ENCODE results near the gene PRKAG1.
A peak's percentile ranks its signal among the peaks of the same experiment; 100 is the strongest.

The PRKAG1 gene

GRCh38 chr12:49049566-49050224 is 31.1 kb upstream of the PRKAG1 start:
- no peak for DNase-seq (ENCODE audit: low read depth)

- DNase-seq (ENCODE audit: low read depth): no peak
Measured at GRCh38 chr12:49048953-49049352, 30.4 kb upstream of the PRKAG1 start.

GRCh38 chr12:49046129-49046895 is 27.7 kb upstream of the PRKAG1 start:
- DNase-seq (ENCODE audit: low read depth): no peak

DNA sequence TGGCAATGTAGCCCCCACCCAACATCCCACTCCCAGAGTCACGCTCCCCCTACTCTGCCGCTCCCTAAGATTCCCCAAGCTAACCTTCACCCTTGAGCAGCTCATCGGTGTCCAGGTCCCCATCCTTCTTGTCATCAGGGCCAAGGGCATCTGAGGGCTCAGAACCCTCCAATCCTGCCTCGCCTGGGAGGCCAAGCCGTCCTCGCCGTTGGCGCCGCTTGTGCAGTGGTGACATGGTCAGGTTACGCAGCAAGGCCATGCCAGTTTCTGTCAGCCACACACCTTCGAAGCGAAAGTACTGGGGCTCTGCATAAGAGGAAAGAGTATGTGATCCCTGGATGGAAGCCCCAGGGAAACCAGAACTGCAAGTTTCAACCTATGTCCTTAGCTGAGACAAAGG is 26.1 kb upstream of the PRKAG1 start:
- DNase-seq (ENCODE audit: low read depth): no peak

- peak; percentile 67 for DNase-seq (ENCODE audit: low read depth)
Measured at GRCh38 chr12:49043856-49044258, 25.3 kb upstream of the PRKAG1 start.

DNA sequence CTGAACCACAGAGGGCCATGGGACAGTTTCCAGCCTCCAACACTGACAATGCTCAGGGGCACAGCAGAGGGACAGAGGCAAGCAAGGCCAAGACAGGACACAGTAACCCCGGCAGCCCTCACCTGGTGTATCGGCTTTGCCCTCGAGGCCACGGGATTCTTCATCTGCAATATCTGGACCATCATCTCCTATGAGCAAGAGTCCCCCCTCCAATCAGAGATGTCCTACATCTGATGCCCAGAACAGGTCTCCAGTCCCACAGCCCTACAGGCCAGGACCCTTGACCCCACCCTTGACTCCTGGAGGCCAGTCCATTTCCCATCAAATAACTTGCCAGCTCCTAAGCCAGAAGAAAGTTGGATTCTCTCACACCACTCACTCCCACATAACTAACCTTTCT is 24.7 kb upstream of the PRKAG1 start:
- no peak for DNase-seq (ENCODE audit: low read depth)

DNA sequence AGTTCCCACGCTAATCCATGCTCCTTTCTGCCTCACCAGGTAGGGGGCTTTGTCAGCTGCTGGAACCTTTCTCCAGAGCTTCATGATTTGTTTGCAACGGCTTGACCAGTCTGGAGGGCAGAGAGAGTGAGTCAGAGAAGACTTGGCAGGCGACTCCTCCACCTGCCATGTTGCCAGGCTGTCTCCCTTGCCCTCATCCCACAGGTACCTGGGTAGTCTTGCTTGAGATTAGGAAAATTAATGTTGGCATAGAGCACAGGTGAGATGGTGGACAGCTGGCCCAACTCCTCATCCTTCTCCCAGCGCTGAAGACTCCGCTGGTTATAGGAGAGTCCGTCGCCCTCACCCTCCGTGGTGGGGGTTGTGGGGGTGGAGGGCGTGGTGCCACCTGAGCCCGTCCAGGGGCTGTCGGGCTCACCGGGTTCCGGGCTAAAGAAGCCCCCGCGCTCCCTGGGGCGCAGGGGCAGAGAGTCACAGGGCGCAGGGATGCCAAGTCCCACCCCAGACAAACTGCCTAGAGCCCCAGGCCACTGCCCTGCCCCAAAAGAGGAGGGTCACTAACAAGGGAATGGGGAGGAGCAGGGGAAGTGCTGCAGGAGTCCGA is 23.4 kb upstream of the PRKAG1 start:
- DNase-seq (ENCODE audit: low read depth): no peak

GRCh38 chr12:49041036-49041880 is 22.7 kb upstream of the PRKAG1 start:
- no peak for DNase-seq (ENCODE audit: low read depth)

DNA sequence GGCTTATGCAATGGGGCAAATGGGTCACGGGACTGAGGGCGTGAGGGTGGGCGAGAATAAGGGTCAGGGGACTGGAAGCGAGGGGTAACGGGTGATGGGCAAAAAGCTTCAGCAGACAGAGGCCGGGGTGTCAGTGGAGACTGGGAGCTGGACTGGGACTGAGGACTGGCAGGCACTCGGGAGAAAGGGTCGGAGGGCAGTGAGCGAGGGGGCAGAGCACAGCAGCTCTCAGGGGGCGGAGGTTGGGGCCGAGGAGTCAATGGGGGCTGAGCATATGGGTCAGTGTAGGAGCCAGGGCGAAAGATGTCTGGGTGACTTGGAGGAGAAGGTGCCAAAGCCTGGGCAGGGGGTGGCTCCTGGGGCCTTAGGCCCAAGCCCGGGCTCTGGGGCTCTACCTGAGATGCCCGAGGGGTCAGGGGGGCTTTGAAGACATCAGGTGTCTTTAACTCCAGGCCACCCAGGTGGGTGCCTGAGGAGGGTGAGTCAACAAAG is 21.8 kb upstream of the PRKAG1 start:
- DNase-seq (ENCODE audit: low read depth): no peak

- no peak for DNase-seq (ENCODE audit: low read depth)
Measured at GRCh38 chr12:49039421-49040363, 21.1 kb upstream of the PRKAG1 start.

DNA sequence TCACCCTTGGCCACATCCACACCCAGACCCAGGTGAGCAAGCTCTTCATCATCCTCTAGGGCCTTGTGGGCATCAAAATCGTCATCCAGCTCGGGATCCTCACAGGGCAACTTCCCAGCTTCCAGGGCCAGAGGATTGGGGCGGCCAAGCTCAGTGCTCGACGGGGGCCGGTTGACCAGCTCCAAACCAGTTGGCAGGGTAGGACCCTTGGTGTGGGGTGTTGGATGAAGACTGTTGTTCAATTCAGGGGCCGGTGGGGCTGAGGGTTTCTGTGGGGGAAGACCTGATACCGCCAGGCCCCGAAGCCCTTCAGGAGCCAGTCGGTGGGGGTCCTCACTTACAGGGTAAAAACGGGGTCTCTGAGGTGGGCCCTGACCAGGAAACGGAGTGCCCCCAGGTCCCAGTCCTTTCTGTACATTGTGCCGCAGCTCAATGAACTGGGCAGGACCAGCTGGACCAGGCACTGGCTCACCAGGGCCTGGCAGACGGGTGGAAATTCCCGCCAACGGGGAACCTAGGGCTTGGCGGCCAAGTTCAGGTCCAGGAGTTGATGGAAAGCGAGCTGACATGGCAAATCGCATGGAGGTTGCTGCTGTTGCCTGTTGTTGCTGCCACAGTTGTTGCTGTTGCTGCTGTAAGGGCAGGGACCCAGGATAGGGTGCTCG is 19.8 kb upstream of the PRKAG1 start:
- no peak for DNase-seq (ENCODE audit: low read depth)

DNA sequence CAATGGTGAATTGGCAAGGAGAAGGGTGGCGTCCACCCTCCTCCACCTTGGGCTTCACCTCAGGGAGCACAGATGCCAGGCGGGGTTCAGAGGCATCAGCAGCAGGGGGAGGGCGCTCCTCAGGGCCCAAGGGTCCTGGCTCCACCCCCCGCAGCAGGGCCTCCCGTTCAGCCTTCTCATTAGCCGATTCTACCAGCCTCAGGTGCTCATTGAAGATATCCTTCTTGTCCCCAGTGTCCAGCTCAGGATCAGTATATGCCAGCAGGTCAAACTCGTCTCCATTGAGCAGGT is 19.3 kb upstream of the PRKAG1 start:
- no peak for DNase-seq (ENCODE audit: low read depth)

DNA sequence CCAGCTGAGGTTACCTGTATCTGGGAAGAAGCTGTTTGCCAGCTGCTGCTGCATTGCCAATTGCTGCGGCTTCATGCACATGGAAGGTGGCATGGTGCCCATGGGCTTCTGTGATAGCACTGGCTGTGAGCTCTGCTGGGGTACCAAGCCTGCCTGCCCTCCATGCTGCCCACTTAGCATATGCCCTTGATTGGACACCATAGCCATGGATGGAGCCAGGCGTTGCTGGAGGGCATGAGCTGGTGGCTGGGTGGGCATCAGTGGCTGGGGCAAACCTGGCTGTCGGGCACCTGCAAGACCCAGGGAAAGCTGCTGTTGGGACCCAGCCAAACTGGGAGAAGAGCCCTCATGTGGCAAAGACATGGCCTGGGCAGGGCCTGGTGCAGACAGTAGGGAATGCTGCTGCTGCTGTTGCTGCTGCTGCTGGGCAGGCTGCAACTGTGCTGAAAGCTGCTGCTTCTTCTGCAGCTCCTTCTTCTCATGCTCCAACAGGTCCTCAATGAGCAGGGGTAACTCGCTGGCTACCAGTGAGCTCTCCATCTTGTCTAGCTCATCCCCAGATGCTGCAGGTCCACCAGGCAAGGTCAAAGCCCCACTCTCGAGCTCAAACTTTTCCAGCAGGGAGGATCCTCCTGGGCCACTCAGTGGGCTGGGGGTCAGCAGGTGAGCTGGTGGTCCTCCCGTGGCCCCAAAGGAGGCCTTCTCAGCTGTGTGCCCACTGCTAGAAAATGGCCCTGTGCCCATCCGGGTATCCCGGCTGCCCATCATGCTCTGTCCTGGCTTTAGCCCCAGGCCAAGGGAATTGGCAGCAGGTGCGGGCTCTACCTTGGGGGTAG is 18.8 kb upstream of the PRKAG1 start:
- DNase-seq (ENCODE audit: low read depth): no peak

DNA sequence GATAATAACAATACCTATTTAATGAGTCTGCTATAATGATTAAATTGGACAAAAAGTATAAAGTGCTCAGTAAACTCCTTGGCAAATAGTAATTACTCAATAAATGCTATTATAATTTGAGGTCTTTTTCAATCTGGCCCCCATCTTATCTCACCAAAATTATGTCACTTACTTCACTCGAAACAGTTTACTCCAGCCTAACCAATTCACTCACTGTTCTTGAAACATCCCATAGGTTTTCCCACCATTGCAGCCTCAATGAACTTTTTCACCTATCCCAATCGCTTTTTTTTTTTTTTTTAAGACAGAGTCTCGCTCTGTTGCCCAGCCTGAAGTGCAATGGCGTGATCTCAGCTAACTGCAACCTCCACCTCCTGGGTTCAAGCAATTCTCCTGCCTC is 17.5 kb upstream of the PRKAG1 start:
- DNase-seq (ENCODE audit: low read depth): no peak

DNA sequence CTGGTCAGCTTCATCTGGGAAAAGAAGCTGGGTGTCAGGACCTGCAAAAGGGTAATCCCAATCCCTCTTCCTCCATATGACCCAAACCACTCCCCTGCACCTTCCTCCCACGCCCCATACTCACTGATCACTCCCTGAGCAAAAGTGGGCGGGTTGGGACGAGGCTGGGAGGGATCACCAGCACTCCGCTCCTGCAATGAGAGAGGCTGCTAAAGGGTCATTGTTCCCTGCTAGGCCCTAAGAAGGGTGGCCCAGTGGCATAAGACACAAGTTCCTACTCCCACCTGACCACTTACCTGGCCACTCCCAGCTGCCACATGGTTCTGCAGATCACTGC is 15.7 kb upstream of the PRKAG1 start:
- no peak for DNase-seq (ENCODE audit: low read depth)

DNA sequence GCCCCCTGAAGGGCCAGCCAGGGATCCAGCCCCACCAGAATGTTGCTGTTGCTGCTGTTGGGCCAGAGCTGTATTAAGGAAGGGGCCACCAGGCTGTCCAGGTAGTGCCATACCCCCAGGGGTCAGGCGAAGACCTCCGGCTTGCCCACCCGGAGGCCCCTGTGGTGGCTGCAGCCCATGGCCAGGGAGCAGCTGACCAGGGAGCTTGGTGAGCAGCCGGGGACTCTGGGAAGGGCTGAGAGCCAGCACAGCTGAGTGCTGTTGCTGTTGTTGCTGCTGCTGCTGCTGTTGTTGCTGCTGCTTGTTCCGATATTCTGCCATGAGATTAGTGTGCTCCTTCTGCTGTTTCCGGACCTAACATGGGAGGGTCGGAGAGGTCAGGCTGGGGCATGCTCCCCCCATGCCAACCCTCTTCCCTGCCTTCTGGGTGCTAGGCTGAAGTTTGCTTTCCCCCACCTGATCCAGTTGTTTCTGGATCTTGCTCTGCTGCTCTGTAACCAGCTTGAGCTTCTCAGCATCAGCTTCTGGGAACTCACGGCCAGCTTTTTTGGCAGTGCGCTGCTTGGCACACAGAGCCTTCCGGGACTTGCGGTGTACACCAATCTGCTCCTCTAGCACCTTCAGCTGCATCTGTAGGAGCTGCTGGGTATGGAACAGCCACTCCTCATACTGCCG is 15.2 kb upstream of the PRKAG1 start:
- DNase-seq (ENCODE audit: low read depth): no peak

DNA sequence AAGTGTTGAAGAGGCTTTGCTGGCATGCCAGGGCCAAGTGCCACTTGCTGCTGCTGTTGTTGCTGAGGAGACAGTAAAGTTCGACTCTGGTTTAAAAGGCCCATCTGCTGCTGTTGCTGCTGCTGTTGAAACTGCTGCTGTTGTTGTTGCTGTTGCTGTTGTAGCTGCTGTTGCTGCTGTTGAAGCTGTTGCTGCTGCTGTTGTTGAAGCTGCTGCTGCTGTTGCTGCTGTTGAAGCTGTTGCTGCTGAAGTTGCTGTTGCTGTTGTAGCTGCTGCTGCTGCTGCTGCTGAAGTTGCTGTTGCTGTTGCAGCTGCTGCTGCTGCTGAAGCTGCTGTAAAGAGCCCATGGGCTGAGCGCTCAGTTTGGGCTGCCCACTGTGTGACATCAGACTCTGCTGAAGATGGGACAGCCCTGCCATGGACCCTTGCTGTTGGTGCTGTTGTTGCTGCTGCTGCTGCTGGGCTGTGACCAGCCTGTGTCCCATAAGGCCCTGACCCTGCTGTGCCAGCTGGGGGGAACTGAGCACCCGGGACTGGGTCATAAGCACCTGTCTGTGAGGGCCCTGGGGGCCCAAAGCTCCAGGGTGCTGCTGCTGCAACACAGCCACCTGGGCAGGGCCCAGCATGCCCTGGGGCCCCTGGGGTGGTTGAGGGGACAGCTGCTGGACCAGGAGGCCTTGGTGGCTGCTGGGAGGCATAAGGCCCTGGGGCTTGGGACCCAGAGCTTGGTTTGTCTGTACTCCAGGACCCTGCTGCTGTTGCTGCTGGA is 14.3 kb upstream of the PRKAG1 start:
- DNase-seq (ENCODE audit: low read depth): no peak

- DNase-seq (ENCODE audit: low read depth): no peak
Measured at GRCh38 chr12:49032276-49032675, 13.7 kb upstream of the PRKAG1 start.

Data from stimulated activated CD8-positive, alpha-beta memory T cell treated with anti-CD3 and anti-CD28 coated beads, Interleukin-15, amount 100 ng/mL, for 1 hour (primary cell).